AG08395 (cell line): ENCODE results near the gene ACIN1.
"Not testable (repeated sequence)": the region's sequence is repeated elsewhere in the genome, so short reads cannot be mapped to it uniquely, and the experiment has no call there.

ENCODE experiments used
- DNase-seq: peaks from one replicate; pipeline ENCODE4 v3.0.0; 2012; ENCODE audit warnings: mixed read lengths, low spot score

ACIN1 gene

GRCh38 chr14:23015618-23016017, 79.3 kb downstream of the ACIN1 start:
- DNase-seq = no peak

GRCh38 chr14:23013749-23014054, 81.2 kb downstream of the ACIN1 start:
- not testable (repeated sequence) for DNase-seq

GRCh38 chr14:23013054-23013748, 81.7 kb downstream of the ACIN1 start:
- DNase-seq = no peak

GRCh38 chr14:23009939-23010726, 84.8 kb downstream of the ACIN1 start, which contains the start of gene C14orf93:
C14orf93 (minus strand) TSS chr14:23010143; CDS start chr14:22999023, 11,120 bp downstream.
- DNase-seq = peak; percentile 88

GRCh38 chr14:23009483-23009938, 85.4 kb downstream of the ACIN1 start:
- no peak for DNase-seq

GRCh38 chr14:23008831-23009230, 86.1 kb downstream of the ACIN1 start:
- DNase-seq = no peak
